Measurements from ENCODE around the gene ZBTB11. TPM values are rescaled to one million over a fixed set of nuclear protein-coding genes. Genes with fewer than 3 reads are reported as not detected.

The ZBTB11 gene
- total and polyA plus RNA-seq, 12 donors: 4.9 to 20.0 (median 14.2) TPM

DNA sequence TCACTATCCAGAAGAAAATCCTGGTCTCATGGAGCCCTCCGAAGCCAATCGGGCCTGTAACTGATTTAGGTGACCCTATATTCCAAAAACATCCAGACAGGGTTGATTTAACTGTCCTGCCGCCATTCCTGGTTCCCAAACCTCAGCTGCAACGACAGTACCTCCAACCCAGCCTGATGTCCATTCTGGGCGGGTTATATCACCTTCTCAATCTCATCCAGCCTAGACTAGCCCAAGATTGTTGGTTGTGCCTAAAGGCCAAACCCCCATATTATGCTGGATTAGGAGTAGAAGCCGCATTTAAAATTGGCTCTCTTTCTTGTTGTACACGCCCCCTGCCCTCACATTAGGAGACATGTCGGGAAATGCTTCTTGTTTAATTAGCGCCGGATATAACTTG, 36.7 kb downstream of the ZBTB11 start:
- Histone ChIP-seq H3K4me3 (no peak overlapping the region), H3K9me3 (replicated peaks in 1 of 3) (no peaks in the 10 kb centered on the region), H3K27me3 (no peaks in the 10 kb centered on the region), H3K4me1 (replicated peaks in 1 of 2) (peaks cover 6 to 9% of the 10 kb centered on the region in 2 donors), H3K36me3 (replicated peaks in 1 of 2) (no peaks in the 10 kb centered on the region), H3K27ac (no peak overlapping the region)
- TF ChIP-seq, protein P1, sequence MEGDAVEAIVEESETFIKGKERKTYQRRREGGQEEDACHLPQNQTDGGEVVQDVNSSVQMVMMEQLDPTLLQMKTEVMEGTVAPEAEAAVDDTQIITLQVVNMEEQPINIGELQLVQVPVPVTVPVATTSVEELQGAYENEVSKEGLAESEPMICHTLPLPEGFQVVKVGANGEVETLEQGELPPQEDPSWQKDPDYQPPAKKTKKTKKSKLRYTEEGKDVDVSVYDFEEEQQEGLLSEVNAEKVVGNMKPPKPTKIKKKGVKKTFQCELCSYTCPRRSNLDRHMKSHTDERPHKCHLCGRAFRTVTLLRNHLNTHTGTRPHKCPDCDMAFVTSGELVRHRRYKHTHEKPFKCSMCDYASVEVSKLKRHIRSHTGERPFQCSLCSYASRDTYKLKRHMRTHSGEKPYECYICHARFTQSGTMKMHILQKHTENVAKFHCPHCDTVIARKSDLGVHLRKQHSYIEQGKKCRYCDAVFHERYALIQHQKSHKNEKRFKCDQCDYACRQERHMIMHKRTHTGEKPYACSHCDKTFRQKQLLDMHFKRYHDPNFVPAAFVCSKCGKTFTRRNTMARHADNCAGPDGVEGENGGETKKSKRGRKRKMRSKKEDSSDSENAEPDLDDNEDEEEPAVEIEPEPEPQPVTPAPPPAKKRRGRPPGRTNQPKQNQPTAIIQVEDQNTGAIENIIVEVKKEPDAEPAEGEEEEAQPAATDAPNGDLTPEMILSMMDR (IDR thresholded peaks at IDR 0.05): no peak
- no peak for TF ChIP-seq POLR2A (IDR thresholded peaks at IDR 0.05)
- DNase-seq: peak in 1 of 7 donors; percentile 9
- intact Hi-C loops (cut with DNase I): loop anchor here in 1 of 2 donors (10.0 kb wide), 1 partner anchor 65 kb away; the partner anchor contains the start of gene PCNP
- 83 to 95% (median 91%) methylated on average over 9 to 10 of the region's 10 CpGs for WGBS, 4 donors

DNA sequence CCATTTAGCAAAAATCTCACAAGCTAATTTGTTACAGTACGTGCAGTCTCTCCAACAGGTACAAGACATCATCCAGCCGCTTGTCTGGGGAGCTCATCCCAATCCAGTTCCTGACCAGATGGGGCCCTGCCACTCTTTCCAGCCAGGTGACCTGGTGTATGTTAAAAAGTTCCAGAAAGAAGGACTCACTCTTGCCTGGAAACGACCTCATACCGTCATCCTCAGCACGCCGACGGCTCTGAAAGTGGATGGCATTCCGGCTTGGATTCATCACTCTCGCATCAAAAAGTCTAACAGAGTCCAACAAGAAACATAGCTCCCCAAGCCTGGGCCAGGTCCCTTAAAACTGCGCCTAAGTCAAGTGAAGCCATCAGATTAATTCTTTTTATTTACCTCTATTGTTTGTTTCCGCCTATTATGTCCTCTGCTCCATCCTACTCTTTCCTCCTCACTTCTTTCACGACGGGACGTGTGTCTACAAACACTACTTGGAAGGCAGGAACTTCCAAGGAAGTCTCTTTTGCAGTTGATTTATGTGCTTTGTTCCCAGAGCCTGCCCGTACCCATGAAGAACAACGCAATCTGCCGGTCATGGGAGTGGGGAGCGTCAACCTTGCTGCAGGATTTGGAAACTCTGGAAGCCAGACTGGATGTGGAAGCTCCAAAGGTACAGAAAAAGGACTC, 37.5 kb downstream of the ZBTB11 start:
- WGBS, 4 donors: 82 to 86% (median 83%) methylated on average over 18 of the region's 18 CpGs
- H3K27me3 ChIP-seq: no peaks in the 10 kb centered on the region

DNA sequence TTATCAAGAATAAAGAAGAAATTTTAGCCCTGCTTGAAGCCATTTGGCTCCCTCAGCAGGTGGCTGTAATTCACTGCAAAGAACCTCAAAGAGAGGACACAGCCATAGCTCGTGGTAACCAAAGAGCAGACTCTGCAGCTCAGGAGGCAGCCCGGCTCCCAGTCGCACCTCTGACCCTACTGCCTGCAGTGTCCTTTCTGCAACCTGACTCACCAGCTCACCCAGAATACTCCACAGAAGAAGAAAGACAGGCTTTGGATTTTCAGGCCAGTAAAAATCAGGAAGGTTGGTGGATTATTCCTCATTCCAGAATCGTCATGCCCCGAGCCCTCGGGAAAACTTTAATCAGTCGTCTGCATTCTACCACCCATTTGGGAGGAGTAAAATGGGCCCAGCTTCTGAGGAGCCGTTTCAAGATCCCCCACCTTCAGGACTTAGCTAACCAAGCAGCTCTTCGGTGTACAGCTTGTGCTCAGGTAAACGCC, 38.6 kb downstream of the ZBTB11 start:
- Histone ChIP-seq H3K36me3 (replicated peaks in 1 of 2) (no peaks in the 10 kb centered on the region), H3K4me1 (replicated peaks in 1 of 2) (peaks cover 0 to under 1% of the 10 kb centered on the region in 2 donors), H3K27ac (no peak overlapping the region), H3K27me3 (no peaks in the 10 kb centered on the region), H3K9me3 (replicated peaks in 1 of 3) (no peaks in the 10 kb centered on the region), H3K4me3 (no peak overlapping the region)
- DNase-seq: peak in 1 of 7 donors; percentile 13
- no peak for TF ChIP-seq POLR2A (IDR thresholded peaks at IDR 0.05)
- TF ChIP-seq, protein P1 (IDR thresholded peaks at IDR 0.05): no peak
- 77 to 82% (median 80%) methylated on average over 9 to 10 of the region's 10 CpGs for WGBS, 4 donors
- intact Hi-C loops (cut with DNase I): loop anchor here in 1 of 2 donors (10.0 kb wide), 1 partner anchor 64 kb away; the partner anchor contains the start of gene PCNP

More for the DNA sequence above, 37.5 kb downstream of the ZBTB11 start:
- Histone ChIP-seq H3K36me3 (replicated peaks in 1 of 2) (no peaks in the 10 kb centered on the region), H3K27ac (no peak overlapping the region), H3K4me1 (replicated peaks in 1 of 2) (peaks cover 6 to 9% of the 10 kb centered on the region in 2 donors), H3K4me3 (no peak overlapping the region), H3K9me3 (replicated peaks in 1 of 3) (no peaks in the 10 kb centered on the region)
- no peak for TF ChIP-seq POLR2A (IDR thresholded peaks at IDR 0.05)
- TF ChIP-seq, protein P1 (IDR thresholded peaks at IDR 0.05): no peak
- peak in 1 of 7 donors; percentile 15 for DNase-seq
- intact Hi-C loops (cut with DNase I): loop anchor here in 1 of 2 donors (10.0 kb wide), 1 partner anchor 65 kb away; the partner anchor contains the start of gene PCNP

DNA sequence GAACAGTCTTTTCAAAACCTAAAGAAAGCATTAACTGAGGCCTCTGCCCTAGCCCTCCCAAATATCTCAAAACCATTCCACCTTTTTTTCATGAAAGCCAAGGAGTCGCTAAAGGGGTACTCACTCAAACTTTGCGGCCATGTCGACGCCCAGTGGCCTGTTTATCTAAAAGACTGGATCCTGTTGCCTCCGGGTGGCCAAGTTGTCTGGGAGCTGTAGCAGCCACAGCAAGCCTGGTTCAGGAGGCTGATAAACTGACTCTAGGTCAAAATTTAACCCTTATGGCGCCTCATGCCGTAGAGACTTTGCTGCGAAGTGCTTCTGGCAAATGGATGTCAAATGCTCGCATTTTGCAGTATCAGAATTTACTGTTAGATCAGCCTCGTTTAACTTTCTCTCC, 39.5 kb downstream of the ZBTB11 start:
- intact Hi-C loops (cut with DNase I): loop anchor here in 1 of 2 donors (10.0 kb wide), 1 partner anchor 63 kb away; the partner anchor contains the start of gene PCNP
- no peak overlapping the region for H3K4me3 ChIP-seq
- peak in 1 of 7 donors; percentile 13 for DNase-seq
- 79 to 86% (median 83%) methylated on average over 10 of the region's 10 CpGs for WGBS, 4 donors
- no peaks in the 10 kb centered on the region for H3K4me1 ChIP-seq (replicated peaks in 1 of 2)
- no peaks in the 10 kb centered on the region for H3K27me3 ChIP-seq
- TF ChIP-seq, protein P1 (IDR thresholded peaks at IDR 0.05): no peak
- no peak for TF ChIP-seq POLR2A (IDR thresholded peaks at IDR 0.05)
- H3K36me3 ChIP-seq (replicated peaks in 1 of 2): no peaks in the 10 kb centered on the region
- no peak overlapping the region for H3K27ac ChIP-seq
- H3K9me3 ChIP-seq (replicated peaks in 1 of 3): no peaks in the 10 kb centered on the region

Data from adrenal gland (tissue), 12 donors.